Stimulated activated CD4-positive, alpha-beta T cell treated with anti-CD3 and anti-CD28 coated beads, Interleukin-15, amount 100 ng/mL, for 48 hours (primary cell): ENCODE data around the gene KY.

ENCODE experiments used
- DNase-seq, 2 donors: peaks; one replicate each; pipeline ENCODE4 v3.0.0-alpha.2; 2020; ENCODE audit warnings: low read depth in 2 of 2

Gene KY

GRCh38 chr3:134619884-134620445 lies 30.9 kb downstream of the KY start:
- no peak for DNase-seq

- DNase-seq, result no peak
These were observed 31.6 kb downstream of the KY start for GRCh38 chr3:134619301-134619615.

GRCh38 chr3:134618478-134619300 lies 32.1 kb downstream of the KY start:
- no peak for DNase-seq

- no peak for DNase-seq
These were observed 33.0 kb downstream of the KY start for GRCh38 chr3:134617608-134618477.

GRCh38 chr3:134615743-134616142 lies 35.1 kb downstream of the KY start:
- DNase-seq, result no peak

- DNase-seq, result no peak
These were observed 35.9 kb downstream of the KY start for GRCh38 chr3:134614955-134615354.

- DNase-seq, result no peak
These were observed 37.8 kb downstream of the KY start for GRCh38 chr3:134613006-134613520.

GRCh38 chr3:134611516-134611915 lies 39.3 kb downstream of the KY start:
- no peak for DNase-seq

- DNase-seq, result no peak
These were observed 40.1 kb downstream of the KY start for GRCh38 chr3:134610432-134611385.

GRCh38 chr3:134609821-134610431 lies 40.9 kb downstream of the KY start:
- DNase-seq, result no peak

- DNase-seq, result no peak
These were observed 41.9 kb downstream of the KY start for GRCh38 chr3:134608771-134609435.

GRCh38 chr3:134608023-134608770 lies 42.6 kb downstream of the KY start:
- DNase-seq, result no peak

- DNase-seq, result no peak
These were observed 43.5 kb downstream of the KY start for GRCh38 chr3:134607054-134608022.

- no peak for DNase-seq
These were observed 44.5 kb downstream of the KY start for GRCh38 chr3:134606033-134607025.

GRCh38 chr3:134605556-134605955 lies 45.3 kb downstream of the KY start:
- no peak for DNase-seq

GRCh38 chr3:134603956-134604355 lies 46.9 kb downstream of the KY start:
- no peak for DNase-seq

GRCh38 chr3:134603480-134603879 lies 47.3 kb downstream of the KY start:
- no peak for DNase-seq
